HG03442 (cell line): ENCODE data around the gene MS4A15.

Experiments
- ATAC-seq: cut with Tn5 transposase; IDR thresholded peaks from one replicate; pipeline ENCODE4 v1.9.1; 2021; ENCODE audit warnings: mild to moderate bottlenecking, moderate library complexity; ENCODE audit not compliant: unreplicated experiment

Gene MS4A15

DNA sequence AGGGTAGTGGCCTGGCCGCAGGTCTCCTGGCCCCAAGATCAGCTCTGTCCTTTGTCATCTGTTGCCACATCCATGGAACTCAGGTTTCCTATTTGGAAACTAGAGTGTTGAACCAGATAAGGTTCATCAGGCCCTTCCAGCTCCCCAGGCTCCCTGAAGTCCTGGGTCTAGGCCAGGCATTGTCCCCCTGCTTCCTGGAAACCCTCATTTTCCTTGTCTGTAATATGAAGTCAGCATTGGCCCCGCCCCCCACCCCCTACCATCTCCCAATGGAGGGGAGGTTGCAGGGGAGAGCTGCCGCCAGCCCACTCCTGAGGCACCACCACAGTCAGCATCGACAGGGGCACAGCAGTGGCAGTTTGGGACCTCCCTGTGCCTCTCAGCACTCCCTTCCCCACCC lies 19.5 kb downstream of the MS4A15 start:
- no peak for ATAC-seq

- ATAC-seq, result no peak
These were observed 20.4 kb downstream of the MS4A15 start for GRCh38 chr11:60777106-60777505.

DNA sequence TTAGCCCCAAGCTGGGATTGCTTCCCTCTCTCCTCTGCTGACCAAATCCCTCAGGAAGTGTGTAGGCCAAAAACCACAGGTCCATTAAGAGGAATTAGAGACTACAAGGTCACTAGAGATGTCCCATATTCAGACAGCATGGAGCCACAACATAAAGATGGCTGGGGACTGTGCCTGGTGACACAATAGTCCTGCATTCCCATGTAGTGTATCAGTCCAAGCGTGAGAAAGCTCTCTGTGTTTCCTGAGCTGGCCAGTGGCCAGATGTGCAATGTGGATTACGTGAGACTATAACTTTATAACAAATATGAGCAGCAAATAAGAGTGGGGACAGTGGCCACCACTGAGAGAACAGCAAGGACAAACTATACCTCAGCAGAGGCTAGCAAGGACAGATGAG lies 20.9 kb downstream of the MS4A15 start:
- ATAC-seq, result no peak

GRCh38 chr11:60780065-60780464 lies 23.4 kb downstream of the MS4A15 start:
- no peak for ATAC-seq

GRCh38 chr11:60780774-60781173 lies 24.1 kb downstream of the MS4A15 start:
- no peak for ATAC-seq

DNA sequence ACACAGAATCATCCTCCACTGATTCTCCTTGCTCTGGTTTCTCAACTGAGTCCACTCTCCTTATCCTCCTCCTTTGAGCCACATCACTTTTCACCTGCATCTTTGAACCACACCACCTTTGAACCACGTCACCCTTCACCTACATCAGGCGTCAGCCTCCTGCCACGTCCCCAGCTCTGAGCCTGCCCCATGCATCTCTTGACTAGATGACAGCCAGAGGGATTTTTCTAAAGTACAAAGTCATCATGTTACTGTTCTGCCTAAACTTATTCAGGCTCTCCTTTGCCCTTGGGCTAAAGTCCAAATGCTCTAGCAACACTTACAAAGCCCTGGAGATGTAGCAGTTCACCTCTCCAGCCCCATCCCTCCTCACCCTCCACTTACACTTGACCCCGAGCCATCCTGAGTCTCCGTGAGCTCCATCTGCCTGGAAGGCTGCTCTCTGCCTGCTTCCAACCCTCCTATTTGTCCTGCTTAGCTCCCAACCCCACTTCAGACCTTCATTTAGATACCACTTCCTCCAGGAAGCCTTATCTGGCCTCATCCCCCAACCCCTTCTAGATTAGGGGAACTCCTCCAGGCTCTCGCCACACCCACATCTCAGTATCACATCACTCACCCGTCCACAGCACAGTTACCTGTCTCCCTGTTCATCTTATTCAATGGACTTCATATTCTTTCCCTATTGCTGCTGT lies 24.8 kb downstream of the MS4A15 start:
- no peak for ATAC-seq

DNA sequence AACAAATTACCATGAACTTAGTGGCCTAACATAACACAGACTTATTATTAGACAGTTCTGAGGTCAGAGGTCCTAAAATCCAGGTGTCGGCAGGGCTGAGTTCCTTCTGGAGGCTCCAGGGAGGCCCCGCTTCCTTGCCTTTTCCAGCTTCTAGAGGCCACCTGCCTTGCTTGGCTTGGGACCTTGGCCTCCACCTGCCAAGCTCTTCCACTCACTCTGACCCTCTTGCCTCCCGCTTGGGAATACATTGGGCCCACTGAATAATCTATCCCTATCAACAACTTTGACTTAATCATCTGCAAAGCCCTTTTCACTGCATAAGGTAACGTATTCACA lies 25.3 kb downstream of the MS4A15 start:
- ATAC-seq, result no peak

GRCh38 chr11:60782393-60783140 lies 25.9 kb downstream of the MS4A15 start:
- no peak for ATAC-seq

- no peak for ATAC-seq
These were observed 26.4 kb downstream of the MS4A15 start for GRCh38 chr11:60783141-60783484.

- no peak for ATAC-seq
These were observed 27.2 kb downstream of the MS4A15 start for GRCh38 chr11:60783911-60784310.

GRCh38 chr11:60785136-60785535 lies 28.5 kb downstream of the MS4A15 start, which contains the start of gene MS4A10:
TSS of gene MS4A10 (plus strand) at chr11:60785333. CDS start at chr11:60790336, 5,003 bp downstream.
- no peak for ATAC-seq

DNA sequence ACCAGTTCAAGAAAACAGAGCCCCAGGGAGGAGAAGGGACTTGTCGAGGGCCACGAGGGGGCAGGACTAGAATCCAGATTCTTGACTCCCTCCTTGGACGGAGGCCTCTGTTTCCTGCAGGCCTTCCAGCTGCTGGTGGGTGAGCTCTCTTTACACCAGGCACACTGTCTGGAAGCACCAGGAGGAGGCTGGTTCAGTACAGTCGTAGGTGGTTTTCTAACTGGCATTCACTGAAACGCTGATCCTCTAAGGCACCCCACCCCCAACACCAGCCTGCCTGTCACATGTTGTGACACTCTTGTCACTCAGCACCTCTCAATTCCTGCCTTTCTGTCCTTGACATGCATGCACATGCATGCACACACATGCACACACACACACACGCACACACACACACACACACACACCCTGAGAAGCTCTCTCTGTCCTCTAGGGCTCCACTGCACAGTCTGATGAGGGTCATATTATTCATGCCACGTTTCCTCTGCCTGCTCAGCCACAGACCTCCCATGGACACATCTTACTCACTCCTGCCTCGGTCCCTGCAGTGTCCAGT lies 29.2 kb downstream of the MS4A15 start:
- no peak for ATAC-seq

DNA sequence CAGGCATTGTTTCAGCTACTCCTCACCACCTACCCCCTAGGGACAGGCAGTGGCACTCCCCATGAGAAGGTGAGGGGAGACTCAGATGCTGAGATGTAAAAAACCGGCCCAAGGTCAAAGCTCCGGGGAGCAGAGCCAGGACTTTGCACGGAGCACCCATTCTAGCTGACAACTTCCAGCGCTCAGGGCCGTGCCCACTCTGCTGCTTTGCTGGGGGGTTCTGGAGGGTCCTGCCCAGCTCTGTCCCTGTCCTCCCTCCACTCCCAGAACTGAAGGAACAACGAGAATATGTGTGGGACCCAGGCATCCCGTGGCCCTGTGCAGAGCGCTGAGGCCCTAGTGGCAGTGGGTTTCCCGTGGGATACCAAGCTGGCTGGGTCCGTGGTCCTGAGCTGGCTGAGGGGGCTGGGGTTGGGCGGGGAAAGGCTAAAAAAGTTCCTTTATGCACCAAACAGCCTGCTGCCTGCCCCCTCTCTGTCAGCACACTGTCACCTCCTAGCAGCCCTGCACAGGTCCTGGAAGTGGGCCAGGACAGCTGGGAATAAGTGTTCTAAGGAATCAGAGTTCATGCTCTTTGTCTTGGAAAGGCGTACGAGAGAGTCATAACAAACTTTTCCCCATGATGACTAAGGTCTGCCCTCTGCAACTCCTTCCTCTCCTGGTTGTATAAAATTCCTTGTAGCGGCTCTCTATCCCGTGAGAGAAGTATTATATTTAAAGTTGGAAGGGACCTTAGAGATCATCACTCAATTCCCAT lies 30.3 kb downstream of the MS4A15 start:
- no peak for ATAC-seq

GRCh38 chr11:60788401-60789125 lies 31.9 kb downstream of the MS4A15 start:
- ATAC-seq, result no peak

- no peak for ATAC-seq
These were observed 34.1 kb downstream of the MS4A15 start for GRCh38 chr11:60790726-60791125.

DNA sequence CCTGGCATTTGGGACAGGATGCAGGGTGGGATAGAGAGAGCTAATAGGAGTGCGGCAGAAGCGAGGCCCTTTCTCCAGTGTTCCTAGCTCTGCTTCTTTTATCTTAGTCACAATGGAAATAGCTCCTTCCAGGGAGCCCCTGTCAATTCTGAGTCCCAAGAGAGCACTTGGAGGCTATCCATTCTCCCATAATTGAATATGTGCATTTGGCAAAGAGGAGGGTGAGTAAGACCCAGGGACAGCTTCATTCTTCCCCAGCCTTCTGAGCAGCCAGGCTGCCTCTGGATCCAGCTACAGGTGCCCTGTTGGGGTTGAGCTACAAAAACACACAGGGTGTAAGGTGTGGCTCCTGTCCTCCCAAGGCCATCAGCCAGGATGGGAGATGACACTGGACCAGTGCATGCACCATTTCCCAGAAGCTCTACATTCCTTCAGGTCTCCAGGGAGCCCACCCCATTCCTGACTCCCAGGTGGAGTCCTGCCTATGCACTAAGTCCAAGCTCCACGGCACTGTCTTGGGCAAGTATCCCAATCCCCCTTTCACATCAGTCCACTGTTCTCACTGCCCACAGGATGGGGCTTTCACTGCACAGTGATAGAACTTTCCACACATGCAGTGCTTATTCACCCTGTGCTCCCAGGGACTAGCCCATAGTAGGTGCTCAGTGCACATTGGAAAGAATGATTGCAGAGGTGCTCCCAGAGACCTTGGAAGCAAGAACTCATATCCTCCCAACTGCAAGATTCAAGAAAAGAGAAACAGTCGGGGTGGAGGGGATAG lies 34.7 kb downstream of the MS4A15 start:
- ATAC-seq, result no peak

- no peak for ATAC-seq
These were observed 35.9 kb downstream of the MS4A15 start for GRCh38 chr11:60792521-60792920.

GRCh38 chr11:60795291-60795690 lies 38.6 kb downstream of the MS4A15 start:
- no peak for ATAC-seq

DNA sequence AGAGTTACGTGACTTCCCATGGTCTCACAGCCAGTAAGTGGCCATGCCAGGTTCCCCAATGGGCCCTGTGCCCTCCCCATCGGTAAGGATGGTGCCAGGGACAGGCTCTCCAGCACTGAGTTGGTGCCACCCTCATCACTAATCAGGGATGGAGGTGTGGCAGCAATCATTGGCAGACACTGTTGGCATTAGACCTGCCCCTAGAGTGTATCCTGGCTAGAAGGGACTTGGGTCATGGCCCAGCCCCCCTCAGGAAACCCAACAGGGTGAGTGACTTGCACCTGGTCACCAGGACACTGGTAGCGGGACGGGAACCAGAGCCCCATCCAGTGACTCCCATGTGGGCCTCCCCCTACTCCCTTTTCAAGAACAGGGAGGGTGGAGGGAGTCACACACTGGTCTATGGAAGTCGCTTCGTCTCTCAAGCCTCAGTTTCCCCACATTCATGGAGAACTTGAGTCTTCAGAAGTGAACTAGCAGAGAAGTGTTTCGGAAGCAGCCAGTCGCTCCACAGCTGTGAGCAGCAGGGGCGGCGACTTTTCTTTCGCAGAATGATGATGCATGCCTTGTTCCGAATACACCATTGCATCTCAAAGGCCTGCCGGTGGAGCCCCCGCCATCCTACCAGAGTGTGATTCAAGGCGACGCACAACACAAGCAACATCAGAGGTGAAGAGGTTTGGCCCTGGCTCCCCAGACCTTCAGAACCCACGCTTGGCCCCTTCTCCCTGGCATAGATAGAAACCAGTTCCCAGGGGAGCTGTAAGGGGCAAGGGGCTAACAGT lies 41.4 kb downstream of the MS4A15 start:
- ATAC-seq, result no peak
